PC-3 (cell line): Measurements from ENCODE around the gene KCNQ4. TPM values are rescaled to one million over a fixed set of nuclear protein-coding genes. Genes with fewer than 3 reads are reported as not detected.
A peak's percentile ranks its signal among the peaks of the same experiment; 100 is the strongest.

Experiments
- ATAC-seq: fragments of 200-7000 bp; cut with Tn5 transposase; 2 replicates; pipeline ENCODE4 v1.9.1; 2020; ENCODE audit warnings: mild to moderate bottlenecking, moderate library complexity
- BruUV-seq: library from RNA; stranded (reverse); fragments of 400-500 nt; replicated peaks from 2 replicates; lab custom pipeline; 2021; lab: Mats Ljungman, UMichigan
- CTCF ChIA-PET: fragments of 300-600 bp; sonication (Branson Sonifier 250); formaldehyde crosslinking; loops from one replicate; lab custom pipeline; 2022; ENCODE audit warnings: antibody characterized with exemption; lab: Charles Lee
- POLR2A ChIA-PET: fragments of 300-600 bp; sonication (Branson Sonifier 250); formaldehyde crosslinking; loops from one replicate; lab custom pipeline; 2022; ENCODE audit warnings: antibody characterized with exemption; ENCODE audit not compliant: unreplicated experiment; lab: Charles Lee
- DNase-seq: peaks from one replicate; pipeline ENCODE4 v3.0.0-alpha.2; 2015
- H2AFZ ChIP-seq: fragments of 300-600 bp; sonication (generic); 2 replicates; pipeline ENCODE4 v1.6.0; 2016; ENCODE audit warnings: antibody characterized with exemption, low read length
- H3F3A ChIP-seq: fragments of 300-600 bp; sonication (generic); one replicate; pipeline ENCODE4 v1.6.0; 2017; ENCODE audit warnings: antibody characterized with exemption, low read length, control low read depth, mild to moderate bottlenecking; ENCODE audit not compliant: unreplicated experiment
- H3K27ac ChIP-seq: fragments of 300-600 bp; sonication (generic); 2 replicates; pipeline ENCODE4 v1.5.1; 2016; ENCODE audit warnings: mild to moderate bottlenecking, low read length
- H3K27me3 ChIP-seq: fragments of 300-600 bp; sonication (generic); 2 replicates; pipeline ENCODE4 v1.6.1; 2016; ENCODE audit warnings: low read length, mixed read lengths
- H3K36me3 ChIP-seq: fragments of 300-600 bp; sonication (generic); 2 replicates; pipeline ENCODE4 v1.6.1; 2016; ENCODE audit warnings: low read depth, mixed run types, low read length, mixed read lengths
- H3K4me1 ChIP-seq: fragments of 300-600 bp; sonication (generic); 2 replicates; pipeline ENCODE4 v1.5.1; 2016; ENCODE audit warnings: low read length; ENCODE audit not compliant: insufficient read depth
- H3K4me2 ChIP-seq: fragments of 300-600 bp; sonication (generic); 2 replicates; pipeline ENCODE4 v1.6.0; 2016; ENCODE audit warnings: low read length
- H3K4me3 ChIP-seq: fragments of 300-600 bp; sonication (generic); 2 replicates; pipeline ENCODE4 v1.5.1; 2016; ENCODE audit warnings: mild to moderate bottlenecking, low read length, mixed read lengths
- H3K79me2 ChIP-seq: fragments of 300-600 bp; sonication (generic); 2 replicates; pipeline ENCODE4 v1.6.1; 2017; ENCODE audit warnings: low read length, mixed read lengths
- H3K9ac ChIP-seq: fragments of 300-600 bp; sonication (generic); 2 replicates; pipeline ENCODE4 v1.6.0; 2016; ENCODE audit warnings: mild to moderate bottlenecking, low read length
- H3K9me2 ChIP-seq: fragments of 300-600 bp; sonication (generic); replicated peaks from 2 replicates; pipeline ENCODE4 v1.6.1; 2016; ENCODE audit warnings: mixed run types, low read length, mixed read lengths
- H3K9me3 ChIP-seq: fragments of 300-600 bp; sonication (generic); 2 replicates; pipeline ENCODE4 v1.6.1; 2016; ENCODE audit warnings: low read length, mixed read lengths
- H4K20me1 ChIP-seq: fragments of 300-600 bp; sonication (generic); 2 replicates; pipeline ENCODE4 v1.6.1; 2016; ENCODE audit warnings: low read length, mixed read lengths
- CTCF ChIP-seq: fragments of 300-600 bp; sonication (generic); conservative IDR thresholded peaks from 2 replicates; pipeline ENCODE4 v1.5.1; 2017; ENCODE audit warnings: antibody characterized with exemption, low read depth, mild to moderate bottlenecking, low read length
- EZH2 ChIP-seq: fragments of 300-600 bp; sonication (generic); IDR thresholded peaks from one replicate; pipeline ENCODE4 v1.6.1; 2017; ENCODE audit warnings: antibody characterized with exemption, mild to moderate bottlenecking, low read length; ENCODE audit not compliant: unreplicated experiment
- EZH2phosphoT487 ChIP-seq: fragments of 300-600 bp; sonication (generic); IDR thresholded peaks from 2 replicates; pipeline ENCODE4 v1.6.1; 2018; ENCODE audit warnings: mild to moderate bottlenecking, antibody characterized with exemption, low read length, borderline replicate concordance
- intact Hi-C: fragments of 100-400 bp; cut with micrococcal nuclease; formaldehyde crosslinking; loops from 2 replicates; pipeline ENCODE4 v1.9.0; 2023
- total RNA-seq: library from RNA; depleted of rRNA; stranded (reverse); fragments of >200 nt; gene quantifications from 2 replicates; pipeline ENCODE4 v1.2.3, GENCODE V29; 2014

KCNQ4 gene
- total RNA-seq, 1 experiment from 2014 or later, result 2.5 TPM

GRCh38 chr1:40848530-40849189, 65.1 kb downstream of the KCNQ4 start:
- Histone ChIP-seq H3K4me1 (0 out of 2 replicates have a peak, but pooled peaks cover 9% of the 10 kb centered on the region), H3K36me3 (no peaks in the 10 kb centered on the region), H3K27ac (no peak overlapping the region), H3K27me3 (no peaks in the 10 kb centered on the region), H3K9ac (no peak overlapping the region), H2AFZ (peak overlapping the region; percentile 64; the same call in 1 of the 2 replicates), H4K20me1 (no peaks in the 10 kb centered on the region), H3K9me3 (no peaks in the 10 kb centered on the region), H3K4me3 (no peak overlapping the region), H3F3A (no peaks in the 10 kb centered on the region), H3K4me2 (no peak overlapping the region), H3K79me2 (no peaks in the 10 kb centered on the region), H3K9me2 (no peaks in the 10 kb centered on the region)
- ChIA-PET POLR2A (no interaction called here), CTCF (interaction anchor here (0.6 to 2.2 kb wide), 5 partner anchors 100 to 155 kb away, joined by 3 to 8 read pairs (median 5); no protein-coding TSS in a partner anchor)
- DNase-seq (peak; percentile 89), ATAC-seq (peak; percentile 88)
- intact Hi-C loops, result loop anchor here (1.0 kb wide), 3 partner anchors 104 to 236 kb away; no protein-coding TSS in a partner anchor
- no TSS peak for BruUV-seq
- TF ChIP-seq EZH2 (no peak), CTCF (peak; percentile 96)

- Histone ChIP-seq H3K9ac (no peak overlapping the region), H3K9me2 (no peaks in the 10 kb centered on the region), H3K79me2 (no peaks in the 10 kb centered on the region), H3K4me2 (peak overlapping the region; percentile 19; the same call in 1 of the 2 replicates), H4K20me1 (no peaks in the 10 kb centered on the region), H3K9me3 (no peaks in the 10 kb centered on the region), H3K4me1 (0 out of 2 replicates have a peak, but pooled peaks cover 10% of the 10 kb centered on the region), H3K4me3 (no peak overlapping the region), H3F3A (no peaks in the 10 kb centered on the region), H2AFZ (peak overlapping the region; percentile 44), H3K36me3 (no peaks in the 10 kb centered on the region), H3K27ac (no peak overlapping the region), H3K27me3 (no peaks in the 10 kb centered on the region)
- DNase-seq (peak; percentile 78), ATAC-seq (peak; percentile 75)
- no TSS peak for BruUV-seq
- ChIA-PET POLR2A (no interaction called here), CTCF (interaction anchor here (0.5 to 2.2 kb wide), 6 partner anchors 28 to 154 kb away, joined by 3 to 8 read pairs (median 4); no protein-coding TSS in a partner anchor)
- intact Hi-C loops, result loop anchor here (5.0 kb wide), 1 partner anchor 78 kb away; no protein-coding TSS in a partner anchor
- TF ChIP-seq CTCF (peak; percentile 90), EZH2phosphoT487 (no peak), EZH2 (no peak)
Observed at GRCh38 chr1:40849801-40850592, 66.4 kb downstream of the KCNQ4 start.
